ENCODE results near the gene SMAD1.

The SMAD1 gene

GRCh38 chr4:145438298-145438697 lies 43.4 kb upstream of the SMAD1 start:
- no peak for DNase-seq (ENCODE audit: extremely low spot score)
- CTCF ChIA-PET = interaction anchor here (0.9 to 1.2 kb wide), 2 partner anchors 9 to 23 kb away, joined by 3 to 4 read pairs; no protein-coding TSS in a partner anchor
- POLR2A ChIA-PET = no interaction called here

GRCh38 chr4:145440292-145441007 lies 41.2 kb upstream of the SMAD1 start:
- ChIA-PET POLR2A (no interaction called here), CTCF (interaction anchor here (1.3 to 1.6 kb wide), 3 partner anchors 9 to 13 kb away, joined by 3 to 5 read pairs (median 4); no protein-coding TSS in a partner anchor)
- TF ChIP-seq CTCF (IDR thresholded peaks at IDR 0.05; ENCODE audit: control extremely low read depth, extremely low read depth, low read depth, missing control alignments) = no peak
- DNase-seq (ENCODE audit: extremely low spot score) = no peak

More at GRCh38 chr4:145438298-145438697, 43.4 kb upstream of the SMAD1 start:
- no peak for TF ChIP-seq CTCF (IDR thresholded peaks at IDR 0.05; ENCODE audit: control extremely low read depth, extremely low read depth, low read depth, missing control alignments)

GRCh38 chr4:145446184-145446583 lies 35.5 kb upstream of the SMAD1 start:
- CTCF ChIA-PET = no interaction called here
- TF ChIP-seq CTCF (IDR thresholded peaks at IDR 0.05; ENCODE audit: control extremely low read depth, extremely low read depth, low read depth, missing control alignments) = no peak
- no peak for DNase-seq (ENCODE audit: extremely low spot score)
- POLR2A ChIA-PET = no interaction called here

GRCh38 chr4:145451895-145452294 lies 29.8 kb upstream of the SMAD1 start:
- POLR2A ChIA-PET = no interaction called here
- TF ChIP-seq CTCF (IDR thresholded peaks at IDR 0.05; ENCODE audit: control extremely low read depth, extremely low read depth, low read depth, missing control alignments) = no peak
- DNase-seq (ENCODE audit: extremely low spot score) = no peak
- CTCF ChIA-PET = no interaction called here

- no peak for DNase-seq (ENCODE audit: extremely low spot score)
- TF ChIP-seq CTCF (IDR thresholded peaks at IDR 0.05; ENCODE audit: control extremely low read depth, extremely low read depth, low read depth, missing control alignments) = no peak
- POLR2A ChIA-PET = no interaction called here
- CTCF ChIA-PET = interaction anchor here (1.1 to 1.5 kb wide), 2 partner anchors 13 to 24 kb away, joined by 3 to 4 read pairs; no protein-coding TSS in a partner anchor
Measured at GRCh38 chr4:145452447-145453162, 29.0 kb upstream of the SMAD1 start.

GRCh38 chr4:145453163-145453520 lies 28.5 kb upstream of the SMAD1 start:
- CTCF ChIA-PET = interaction anchor here (1.1 to 1.8 kb wide), 3 partner anchors 11 to 25 kb away, joined by 3 to 7 read pairs (median 4); no protein-coding TSS in a partner anchor
- POLR2A ChIA-PET = no interaction called here
- no peak for DNase-seq (ENCODE audit: extremely low spot score)
- TF ChIP-seq CTCF (IDR thresholded peaks at IDR 0.05; ENCODE audit: control extremely low read depth, extremely low read depth, low read depth, missing control alignments) = no peak

Measured in GM10248 (cell line).